PC-9 (cell line): Measurements from ENCODE around the gene ZFX. TPM values are rescaled to one million over a fixed set of nuclear protein-coding genes. Genes with fewer than 3 reads are reported as not detected.

Experiments used
- BruUV-seq: library from RNA; stranded (reverse); fragments of 400-500 nt; replicated peaks from 2 replicates; lab custom pipeline; 2021; lab: Mats Ljungman, UMichigan
- CTCF ChIA-PET: fragments of 300-600 bp; sonication (Branson Sonifier 250); formaldehyde crosslinking; loops from one replicate; lab custom pipeline; 2022; ENCODE audit warnings: antibody characterized with exemption; lab: Charles Lee
- POLR2A ChIA-PET: fragments of 300-600 bp; sonication (Branson Sonifier 250); formaldehyde crosslinking; loops from one replicate; lab custom pipeline; 2022; ENCODE audit warnings: antibody characterized with exemption; ENCODE audit not compliant: unreplicated experiment; lab: Charles Lee
- DNase-seq, 2 experiments: peaks; one replicate each; pipeline versions ENCODE4 v3.0.0 to v3.0.0-alpha.2; 2015 to 2022; ENCODE audit warnings: mixed read lengths in 1 of 2
- H2AFZ ChIP-seq: fragments of 200-600 bp; sonication (generic); 2 replicates; pipeline ENCODE4 v1.8.1; 2017; ENCODE audit warnings: antibody characterized with exemption
- H3F3A ChIP-seq: fragments of 200-600 bp; sonication (generic); 2 replicates; pipeline ENCODE4 v1.8.1; 2017; ENCODE audit warnings: antibody characterized with exemption, mild to moderate bottlenecking, low read depth; ENCODE audit not compliant: insufficient read depth
- H3K27ac ChIP-seq: fragments of 200-600 bp; sonication (generic); 2 replicates; pipeline ENCODE4 v1.6.1; 2016; ENCODE audit warnings: mixed run types
- H3K27me3 ChIP-seq: fragments of 200-600 bp; sonication (generic); 2 replicates; pipeline ENCODE4 v1.6.1; 2016; ENCODE audit warnings: low read depth, mixed run types; ENCODE audit not compliant: insufficient read depth
- H3K36me3 ChIP-seq: fragments of 200-600 bp; sonication (generic); 2 replicates; pipeline ENCODE4 v1.6.1; 2016; ENCODE audit warnings: low read depth, mixed run types
- H3K4me1 ChIP-seq: fragments of 200-600 bp; sonication (generic); replicated peaks from 2 replicates; pipeline ENCODE4 v1.6.1; 2016; ENCODE audit warnings: mixed run types; ENCODE audit not compliant: insufficient read depth
- H3K4me2 ChIP-seq: fragments of 200-600 bp; sonication (generic); 2 replicates; pipeline ENCODE4 v1.6.1; 2017; ENCODE audit warnings: mixed run types
- H3K4me3 ChIP-seq: fragments of 200-600 bp; sonication (generic); 2 replicates; pipeline ENCODE4 v1.6.1; 2016; ENCODE audit warnings: mixed run types
- H3K79me2 ChIP-seq: fragments of 200-600 bp; sonication (generic); 2 replicates; pipeline ENCODE4 v1.6.1; 2017; ENCODE audit warnings: low read depth, mixed run types
- H3K9me2 ChIP-seq: fragments of 200-600 bp; sonication (generic); 2 replicates; pipeline ENCODE4 v1.8.1; 2017; ENCODE audit warnings: mild to moderate bottlenecking; ENCODE audit not compliant: insufficient read depth
- H3K9me3 ChIP-seq: fragments of 200-600 bp; sonication (generic); 2 replicates; pipeline ENCODE4 v1.8.1; 2016; ENCODE audit warnings: low read depth; ENCODE audit not compliant: insufficient read depth
- H4K20me1 ChIP-seq: fragments of 200-600 bp; sonication (generic); 2 replicates; pipeline ENCODE4 v1.8.1; 2017; ENCODE audit not compliant: insufficient read depth
- EZH2 ChIP-seq: fragments of 200-600 bp; sonication (generic); IDR thresholded peaks from 2 replicates; pipeline ENCODE4 v1.8.0; 2017; ENCODE audit warnings: antibody characterized with exemption, low read depth
- intact Hi-C: fragments of 100-400 bp; cut with micrococcal nuclease; formaldehyde crosslinking; loops from one replicate; pipeline ENCODE4 v1.10.0; 2022; ENCODE audit not compliant: unreplicated experiment
- total RNA-seq: library from RNA; stranded (reverse); gene quantifications from 2 replicates; pipeline ENCODE4 v1.2.3, GENCODE V29; 2021
- TF ChIP-seq, protein P1 (sequence below): fragments of 200-600 bp; sonication (generic); conservative IDR thresholded peaks from 2 replicates; pipeline ENCODE4 v1.6.1; 2017; ENCODE audit warnings: mixed run types, antibody characterized with exemption, mild to moderate bottlenecking, moderate library complexity

Gene ZFX
- total RNA-seq, 1 experiment from 2014 or later: 39.6 TPM

GRCh38 chrX:24231131-24231540, 81.6 kb downstream of the ZFX start:
- TF ChIP-seq, protein P1, sequence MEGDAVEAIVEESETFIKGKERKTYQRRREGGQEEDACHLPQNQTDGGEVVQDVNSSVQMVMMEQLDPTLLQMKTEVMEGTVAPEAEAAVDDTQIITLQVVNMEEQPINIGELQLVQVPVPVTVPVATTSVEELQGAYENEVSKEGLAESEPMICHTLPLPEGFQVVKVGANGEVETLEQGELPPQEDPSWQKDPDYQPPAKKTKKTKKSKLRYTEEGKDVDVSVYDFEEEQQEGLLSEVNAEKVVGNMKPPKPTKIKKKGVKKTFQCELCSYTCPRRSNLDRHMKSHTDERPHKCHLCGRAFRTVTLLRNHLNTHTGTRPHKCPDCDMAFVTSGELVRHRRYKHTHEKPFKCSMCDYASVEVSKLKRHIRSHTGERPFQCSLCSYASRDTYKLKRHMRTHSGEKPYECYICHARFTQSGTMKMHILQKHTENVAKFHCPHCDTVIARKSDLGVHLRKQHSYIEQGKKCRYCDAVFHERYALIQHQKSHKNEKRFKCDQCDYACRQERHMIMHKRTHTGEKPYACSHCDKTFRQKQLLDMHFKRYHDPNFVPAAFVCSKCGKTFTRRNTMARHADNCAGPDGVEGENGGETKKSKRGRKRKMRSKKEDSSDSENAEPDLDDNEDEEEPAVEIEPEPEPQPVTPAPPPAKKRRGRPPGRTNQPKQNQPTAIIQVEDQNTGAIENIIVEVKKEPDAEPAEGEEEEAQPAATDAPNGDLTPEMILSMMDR: no peak
- TF ChIP-seq EZH2: no peak
- no peaks in the 10 kb centered on the region for H3K9me2 ChIP-seq
- H3K79me2 ChIP-seq: no peaks in the 10 kb centered on the region
- BruUV-seq: no TSS peak
- H3K27me3 ChIP-seq: no peaks in the 10 kb centered on the region
- CTCF ChIA-PET: no interaction called here
- no peak overlapping the region for H3K4me2 ChIP-seq
- POLR2A ChIA-PET: no interaction called here
- no peak overlapping the region for H3K27ac ChIP-seq
- H2AFZ ChIP-seq: no peak overlapping the region
- no peaks in the 10 kb centered on the region for H4K20me1 ChIP-seq
- H3K4me1 ChIP-seq: no peaks in the 10 kb centered on the region
- peak; percentile 14 to 37 for DNase-seq
- no peaks in the 10 kb centered on the region for H3F3A ChIP-seq
- H3K9me3 ChIP-seq: no peaks in the 10 kb centered on the region
- no peak overlapping the region for H3K4me3 ChIP-seq
- intact Hi-C loops: no loop called here
- H3K36me3 ChIP-seq: no peaks in the 10 kb centered on the region

- POLR2A ChIA-PET: no interaction called here
These were observed 82.2 kb downstream of the ZFX start for GRCh38 chrX:24231641-24232179.

DNA sequence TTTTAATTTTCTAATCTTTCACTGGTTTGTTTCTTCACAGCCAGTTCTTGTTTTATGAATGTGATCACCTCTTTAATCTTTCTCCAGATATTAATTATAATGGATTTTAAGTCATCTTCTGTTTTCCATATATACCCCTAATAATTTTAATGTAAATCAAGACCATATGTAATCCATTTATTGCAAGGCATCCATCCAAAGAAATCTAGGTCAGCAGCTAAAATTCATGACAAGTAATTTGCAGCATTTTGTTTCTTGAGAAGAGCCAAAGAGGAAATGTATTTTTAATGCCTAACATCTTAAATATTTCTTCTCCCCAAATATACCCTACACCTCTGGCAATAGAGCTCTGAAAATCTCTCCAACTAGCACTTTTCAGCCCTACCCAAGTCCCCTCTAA, 83.3 kb downstream of the ZFX start:
- Histone ChIP-seq H3K36me3 (no peaks in the 10 kb centered on the region), H3K4me2 (no peak overlapping the region), H3K9me2 (no peaks in the 10 kb centered on the region), H3F3A (no peaks in the 10 kb centered on the region), H4K20me1 (no peaks in the 10 kb centered on the region), H3K4me1 (no peaks in the 10 kb centered on the region), H3K4me3 (no peak overlapping the region), H3K27me3 (no peaks in the 10 kb centered on the region), H3K27ac (no peak overlapping the region), H3K79me2 (no peaks in the 10 kb centered on the region), H3K9me3 (no peaks in the 10 kb centered on the region), H2AFZ (no peak overlapping the region)
- no peak for DNase-seq
- CTCF ChIA-PET: no interaction called here
- POLR2A ChIA-PET: no interaction called here
- TF ChIP-seq EZH2: no peak
- TF ChIP-seq, protein P1: no peak
- intact Hi-C loops: no loop called here
- BruUV-seq: no TSS peak

More at GRCh38 chrX:24231641-24232179, 82.2 kb downstream of the ZFX start:
- Histone ChIP-seq H3K79me2 (no peaks in the 10 kb centered on the region), H4K20me1 (no peaks in the 10 kb centered on the region), H3K9me2 (no peaks in the 10 kb centered on the region), H3F3A (no peaks in the 10 kb centered on the region), H3K4me3 (no peak overlapping the region), H2AFZ (no peak overlapping the region), H3K9me3 (no peaks in the 10 kb centered on the region), H3K36me3 (no peaks in the 10 kb centered on the region), H3K27ac (no peak overlapping the region), H3K4me2 (no peak overlapping the region), H3K27me3 (no peaks in the 10 kb centered on the region), H3K4me1 (no peaks in the 10 kb centered on the region)
- CTCF ChIA-PET: no interaction called here
- TF ChIP-seq, protein P1: no peak
- TF ChIP-seq EZH2: no peak
- intact Hi-C loops: no loop called here
- no TSS peak for BruUV-seq
- DNase-seq: no peak
